AG10803 (cell line): ENCODE data around the gene IFNGR2.
"Not testable (repeated sequence)": the region's sequence is repeated elsewhere in the genome, so short reads cannot be mapped to it uniquely, and the experiment has no call there.

Source experiments
- DNase-seq: peaks from one replicate; pipeline ENCODE4 v3.0.0; 2010; ENCODE audit warnings: low read depth
- H3K4me3 ChIP-seq: 2 replicates; pipeline ENCODE4 v1.5.1; 2011; ENCODE audit warnings: mild to moderate bottlenecking, low read length, control low read depth
- CTCF ChIP-seq: conservative IDR thresholded peaks from 2 replicates; pipeline ENCODE4 v1.5.1; 2011; ENCODE audit warnings: mild to moderate bottlenecking, low read length, control low read depth, inconsistent platforms

Gene IFNGR2

GRCh38 chr21:33360881-33361602, 42.2 kb upstream of the IFNGR2 start:
- TF ChIP-seq CTCF: peak; percentile 92
- peak overlapping the region; percentile 20 for H3K4me3 ChIP-seq
- peak; percentile 88 for DNase-seq

GRCh38 chr21:33362044-33362555, 41.1 kb upstream of the IFNGR2 start:
- no peak for DNase-seq
- H3K4me3 ChIP-seq: no peak overlapping the region
- TF ChIP-seq CTCF: no peak

GRCh38 chr21:33363911-33364609, 39.2 kb upstream of the IFNGR2 start:
- DNase-seq, H3K4me3 ChIP-seq: not testable (repeated sequence)

GRCh38 chr21:33364830-33365229, 38.4 kb upstream of the IFNGR2 start:
- TF ChIP-seq CTCF: no peak
- DNase-seq: no peak

GRCh38 chr21:33367309-33367973, 35.8 kb upstream of the IFNGR2 start:
- H3K4me3 ChIP-seq: no peak overlapping the region
- TF ChIP-seq CTCF: no peak
- no peak for DNase-seq

More at GRCh38 chr21:33364830-33365229, 38.4 kb upstream of the IFNGR2 start:
- H3K4me3 ChIP-seq: no peak overlapping the region

GRCh38 chr21:33368124-33368523, 35.1 kb upstream of the IFNGR2 start:
- TF ChIP-seq CTCF: no peak
- DNase-seq: no peak
- H3K4me3 ChIP-seq: no peak overlapping the region

GRCh38 chr21:33368576-33368975, 34.6 kb upstream of the IFNGR2 start:
- H3K4me3 ChIP-seq: no peak overlapping the region

More at GRCh38 chr21:33368576-33368975, 34.6 kb upstream of the IFNGR2 start:
- TF ChIP-seq CTCF: no peak
- DNase-seq: no peak
